Heart left ventricle (tissue), 16 donors: ENCODE measurements around the gene OR8H2. TPM values are rescaled to one million over a fixed set of nuclear protein-coding genes. Genes with fewer than 3 reads are reported as not detected.
"Not testable (repeated sequence)": the region's sequence is repeated elsewhere in the genome, so short reads cannot be mapped to it uniquely, and the experiment has no call there.

Source experiments
- ATAC-seq, 4 donors: fragments of 200-7000 bp; cut with Tn5 transposase; one replicate each; pipeline ENCODE4 v1.9.1; 2020 to 2022; ENCODE audit warnings: moderate library complexity in 4 of 4, mild to moderate bottlenecking in 3 of 4, moderate number of reproducible peaks in 1 of 4
- DNase-seq, 5 donors: peaks; one replicate each; pipeline ENCODE4 v3.0.0-alpha.2; 2020
- H3K27ac ChIP-seq, 12 donors: fragments of 200-600 bp; sonication (generic) in 4 of 12; one replicate each; pipeline versions ENCODE4 v1.5.0 to v1.8.0; 2016 to 2022; ENCODE audit warnings: mild to moderate bottlenecking in 2 of 12
- H3K27me3 ChIP-seq, 9 donors: fragments of 200-600 bp; sonication (generic) in 2 of 9; one replicate each; pipeline versions ENCODE4 v1.5.1 to v1.8.0; 2016 to 2022; ENCODE audit warnings: mild to moderate bottlenecking in 3 of 9
- H3K36me3 ChIP-seq, 9 donors: fragments of 200-600 bp; sonication (generic) in 2 of 9; one replicate each; pipeline versions ENCODE4 v1.5.0 to v1.8.0; 2018 to 2022; ENCODE audit warnings: mild to moderate bottlenecking in 2 of 9
- H3K4me1 ChIP-seq, 12 donors: fragments of 200-600 bp; sonication (generic) in 4 of 12; one replicate each; pipeline versions ENCODE4 v1.5.0 to v1.8.0; 2016 to 2022; ENCODE audit warnings: mild to moderate bottlenecking in 3 of 12
- H3K4me3 ChIP-seq, 12 donors: fragments of 200-600 bp; sonication (generic) in 4 of 12; one replicate each; pipeline versions ENCODE4 v1.5.0 to v1.8.0; 2017 to 2022; ENCODE audit warnings: mild to moderate bottlenecking in 9 of 12, moderate library complexity in 4 of 12
- H3K9me3 ChIP-seq, 12 donors: fragments of 200-600 bp; sonication (generic) in 4 of 12; one replicate each; pipeline versions ENCODE4 v1.5.0 to v1.8.0; 2016 to 2022; ENCODE audit warnings: mild to moderate bottlenecking in 1 of 12
- CTCF ChIP-seq, 12 donors: fragments of 200-600 bp; sonication (generic) in 4 of 12; IDR thresholded peaks; one replicate each; pipeline versions ENCODE4 v1.5.0 to v1.8.0; 2018 to 2022; ENCODE audit warnings: antibody characterized with exemption in 12 of 12, mild to moderate bottlenecking in 5 of 12
- POLR2A ChIP-seq, 2 donors: fragments of 450-650 bp; IDR thresholded peaks; one replicate each; pipeline ENCODE4 v1.6.1; 2017; ENCODE audit warnings: antibody characterized with exemption in 2 of 2, mild to moderate bottlenecking in 2 of 2, moderate library complexity in 2 of 2
- WGBS, 4 donors: extraction: QIAGEN DNeasy Blood & Tissue Kit in 2 of 4; methylation state at CpG; one replicate each; pipeline versions ENCODE4 v1.1.5 to v1.1.7; 2013 to 2018; 5-methylcytosine and 5-hydroxymethylcytosine counted together
- intact Hi-C, 10 donors: fragments of 100-400 bp; cut with DNase I; formaldehyde crosslinking; loops; one replicate each; pipeline versions ENCODE4 v1.11.1 to v1.14.2; 2022
- long read RNA-seq, 3 donors: library from polyadenylated mRNA; unstranded; transcript quantifications; one replicate each; pipeline ENCODE4 v2.0.0, GENCODE V29; 2020 to 2021
- polyA plus RNA-seq, 2 donors: library from polyadenylated mRNA; stranded (reverse); fragments of 200-250 nt; gene quantifications; one replicate each; pipeline ENCODE4 v1.2.3, GENCODE V29; 2013
- total RNA-seq, 9 donors: library from RNA; depleted of rRNA in 2 of 9; stranded (reverse); fragments of >200 nt in 2 of 9; fragmentation: NEBNext Ultra II Directional in 3 of 9; extraction: Animal tissue kit (Norgen Biotek cat#: 25700) in 3 of 9; gene quantifications; one replicate each; pipeline versions ENCODE4 v1.1.0 to v1.2.4, GENCODE V29; 2016 to 2023
- donor health status: ischemic (EF 13 %, LVEDD 7.1; RV severe dilation, severe dysfunction).
- donor health status: healthy with polysubstance abuse.
- donor health status: DM: no; HTN: yes; CAD: no.
- donor health status: DM: no; HTN: no; CAD: no.
- donor health status: ischemic (EF 25% LVEDD 6.9; RV normal size, moderate dysfunction).
- donor health status: ischemic (EF 25% LVEDD 5.7; RV mildly dilated, moderate dysfunction).
- donor health status: healthy.
- donor health status: DM: yes; HTN: yes; CAD: no.
- donor health status: ischemic (EF 35%, LVEDD 5.7; RV mildly dilated, moderate dysfunction).
- donor health status: nonischemic (EF 11% LVEDD 7.7; RV severe dilation, severe dysfunction).
- donor health status: DM: yes; HTN: yes; CAD: no.
- donor health status: PGD.
- donor health status: ischemic (EF 29% LVEDD 5.4; RV normal size, mild dysfunction).
- donor health status: nonischemic (EF 23%, LVEDD 6.1; RV moderate dilation, normal function).

OR8H2 gene
- total RNA-seq (not detected), polyA plus RNA-seq (not detected)
- long read RNA-seq, donor 1, result 0 reads
- long read RNA-seq, donor 2, result 0 reads
- long read RNA-seq, donor 3, result 0 reads

- H3K9me3 ChIP-seq, result peaks cover 0 to 4% (median 0%) of the 10 kb centered on the region in 12 donors
- no peaks in the 10 kb centered on the region for H3K36me3 ChIP-seq
- no peak within 1 kb of the TSS for H3K27ac ChIP-seq
- ATAC-seq, result no peak
- intact Hi-C loops, result no loop called here
- TF ChIP-seq CTCF (IDR thresholded peaks at IDR 0.05) (no peak), POLR2A (IDR thresholded peaks at IDR 0.05) (no peak)
- H3K27me3 ChIP-seq, result no peaks in the 10 kb centered on the region
- H3K4me1 ChIP-seq, result no peaks in the 10 kb centered on the region
- H3K4me3 ChIP-seq, result no peak within 1 kb of the TSS
- DNase-seq, result no peak
Measured at GRCh38 chr11:56103210-56103737, at the start of gene OR8H2. Gene OR8H2 (plus strand): TSS chr11:56103687. CDS start chr11:56105043, 1,356 bp downstream.

GRCh38 chr11:56056366-56056765 is 47.1 kb upstream of the OR8H2 start:
- H3K27ac ChIP-seq, ATAC-seq, H3K4me3 ChIP-seq, H3K4me1 ChIP-seq, H3K27me3 ChIP-seq, DNase-seq, H3K9me3 ChIP-seq, H3K36me3 ChIP-seq, intact Hi-C loops: not testable (repeated sequence)
- 28 to 49% (median 32%) methylated on average over 4 of the region's 4 CpGs for WGBS, 4 donors

GRCh38 chr11:56057661-56058237 is 45.7 kb upstream of the OR8H2 start:
- H3K27me3 ChIP-seq, H3K4me3 ChIP-seq, DNase-seq, H3K27ac ChIP-seq, intact Hi-C loops, H3K9me3 ChIP-seq, H3K4me1 ChIP-seq, H3K36me3 ChIP-seq, ATAC-seq: not testable (repeated sequence)
- WGBS, 4 donors, result 10 to 17% (median 14%) methylated on average over 7 of the region's 7 CpGs

- H3K27ac ChIP-seq, H3K4me1 ChIP-seq, H3K4me3 ChIP-seq, H3K36me3 ChIP-seq, H3K27me3 ChIP-seq, H3K9me3 ChIP-seq, DNase-seq, ATAC-seq, intact Hi-C loops: not testable (repeated sequence)
- WGBS, 4 donors, result 61 to 73% (median 71%) methylated on average over 7 of the region's 7 CpGs
Measured at GRCh38 chr11:56058260-56058780, 45.2 kb upstream of the OR8H2 start.

- Histone ChIP-seq H3K36me3 (no peaks in the 10 kb centered on the region), H3K27ac (no peak overlapping the region), H3K4me1 (no peaks in the 10 kb centered on the region), H3K4me3 (no peak overlapping the region), H3K9me3 (peaks cover 0 to 4% (median 0%) of the 10 kb centered on the region in 12 donors), H3K27me3 (no peaks in the 10 kb centered on the region)
- TF ChIP-seq CTCF (IDR thresholded peaks at IDR 0.05) (no peak), POLR2A (IDR thresholded peaks at IDR 0.05) (no peak)
- no peak for ATAC-seq
- no peak for DNase-seq
- intact Hi-C loops, result no loop called here
- 59 to 81% (median 63%) methylated on average over 2 of the region's 2 CpGs for WGBS, 4 donors
Measured at GRCh38 chr11:56066980-56067379, 36.5 kb upstream of the OR8H2 start.
